GM13977 (cell line): ENCODE measurements around the gene HK2.
A peak's percentile ranks its signal among the peaks of the same experiment; 100 is the strongest.

Experiments used
- DNase-seq: peaks from one replicate; pipeline ENCODE4 v3.0.0; 2012; ENCODE audit warnings: low spot score
- CTCF ChIP-seq: IDR thresholded peaks from 2 replicates; pipeline ENCODE4 v1.5.1; 2012; ENCODE audit warnings: mild to moderate bottlenecking, control low read depth; ENCODE audit not compliant: insufficient read depth; ENCODE audit errors: extremely low read depth, missing control alignments
- in situ Hi-C: fragments of 300-500 bp; cut with MboI; formaldehyde crosslinking; loops from one replicate; pipeline ENCODE4 v1.12.0; 2022; ENCODE audit warnings: low sequenced_read_pairs, low pct_unique_long_range_greater_than_20kb, mixed read lengths, inconsistent platforms; ENCODE audit not compliant: unreplicated experiment

HK2 gene

DNA sequence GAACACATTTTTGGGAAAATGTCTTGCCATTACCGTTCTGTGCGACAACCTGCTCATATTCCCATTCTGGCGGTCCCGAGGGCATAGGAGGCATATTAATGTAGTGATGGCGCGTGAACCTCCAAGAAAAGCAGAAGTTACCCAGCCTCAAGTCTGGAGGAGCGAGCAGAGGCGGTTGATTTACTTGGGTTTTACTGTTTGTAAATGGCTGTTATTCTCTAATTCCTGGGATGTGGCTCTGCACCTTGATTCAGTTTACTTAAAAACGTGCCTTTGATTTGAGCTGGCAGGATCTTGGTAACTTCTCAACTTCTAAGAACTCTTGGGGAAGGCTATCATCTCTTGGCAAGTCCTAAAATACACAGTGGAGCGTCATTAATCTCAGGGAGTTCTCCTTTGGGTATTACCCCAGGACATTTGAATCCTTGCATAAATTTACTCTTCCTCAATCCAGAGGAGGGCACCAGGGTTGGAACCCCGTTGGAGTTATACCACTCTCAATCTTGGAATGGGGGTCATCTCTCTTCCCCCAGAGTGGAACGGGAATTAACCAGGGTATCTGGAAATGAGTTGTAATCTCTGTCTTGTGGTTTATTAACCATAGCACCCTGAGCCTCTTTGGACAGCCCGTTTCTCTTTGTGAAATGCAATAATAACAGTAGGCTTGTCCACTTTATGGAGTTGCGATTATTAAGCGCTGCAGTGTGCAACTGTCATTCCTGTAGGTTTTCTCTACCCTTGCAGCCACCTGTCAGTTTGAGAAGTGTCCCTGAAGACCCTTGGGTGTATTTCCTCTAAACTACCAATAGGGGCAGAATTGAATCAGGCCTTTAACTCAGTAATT lies 2.1 kb downstream of the HK2 start:
- peak; percentile 78 for DNase-seq
- TF ChIP-seq CTCF = peak; percentile 61
- in situ Hi-C loops = no loop called here

GRCh38 chr2:74836675-74837401 lies 2.9 kb downstream of the HK2 start:
- TF ChIP-seq CTCF = no peak
- DNase-seq = no peak
- in situ Hi-C loops = no loop called here

- no peak for TF ChIP-seq CTCF
- in situ Hi-C loops = no loop called here
- DNase-seq = no peak
Observed at GRCh38 chr2:74841641-74842040, 7.7 kb downstream of the HK2 start.

DNA sequence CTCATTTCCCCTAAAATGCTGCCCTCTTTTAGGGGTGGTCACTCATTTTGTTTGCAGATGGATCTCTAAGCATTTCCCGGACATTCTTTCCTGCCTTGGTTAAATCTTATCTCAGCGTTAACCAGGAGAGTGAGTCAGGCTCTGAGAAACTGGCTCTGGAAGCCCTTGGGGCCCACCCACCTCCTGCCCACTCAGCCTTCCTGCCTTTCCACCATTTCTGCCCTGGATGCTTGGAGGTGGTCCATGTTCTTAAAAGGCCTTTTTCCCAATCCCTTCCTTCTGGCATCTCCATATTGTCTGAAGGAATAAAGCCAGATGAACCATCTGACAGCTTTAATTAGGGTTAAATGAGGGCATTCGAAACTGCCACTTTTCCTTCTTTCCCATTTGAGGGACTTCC lies 9.5 kb downstream of the HK2 start:
- TF ChIP-seq CTCF = no peak
- in situ Hi-C loops = no loop called here
- DNase-seq = no peak

GRCh38 chr2:74843899-74844298 lies 10.0 kb downstream of the HK2 start:
- TF ChIP-seq CTCF = no peak
- in situ Hi-C loops = no loop called here
- peak; percentile 54 for DNase-seq

DNA sequence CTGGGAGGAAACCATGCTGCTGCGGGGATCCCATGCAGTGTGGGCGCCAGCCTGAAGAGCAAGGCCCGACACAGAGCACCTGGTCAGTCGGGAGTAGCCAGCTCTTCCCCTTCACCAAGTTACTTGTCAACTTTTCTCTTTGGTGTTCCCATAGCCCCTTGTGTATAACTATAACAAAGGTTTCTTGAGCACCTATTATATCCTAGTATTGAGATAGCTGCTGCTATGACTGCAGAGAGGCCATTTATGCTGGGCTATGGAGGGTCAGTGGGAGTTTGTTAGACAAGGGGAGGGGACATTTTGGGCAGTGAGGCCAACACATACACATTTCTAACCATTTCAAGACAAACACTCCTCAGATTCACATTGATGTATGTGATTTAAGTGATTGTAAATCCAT lies 10.8 kb downstream of the HK2 start:
- in situ Hi-C loops = no loop called here
- no peak for TF ChIP-seq CTCF

More for the DNA sequence above, 10.8 kb downstream of the HK2 start:
- no peak for DNase-seq
